Calu3 (cell line): ENCODE data around the gene MRM2. TPM values are rescaled to one million over a fixed set of nuclear protein-coding genes. Genes with fewer than 3 reads are reported as not detected.

Source experiments
- BruUV-seq: library from RNA; stranded (reverse); fragments of 400-500 nt; replicated peaks from 2 replicates; lab custom pipeline; 2021; lab: Mats Ljungman, UMichigan
- CTCF ChIA-PET: fragments of 300-600 bp; sonication (Branson Sonifier 250); formaldehyde crosslinking; loops from one replicate; lab custom pipeline; 2022; ENCODE audit warnings: antibody characterized with exemption; lab: Charles Lee
- DNase-seq: peaks from one replicate; pipeline ENCODE4 v3.0.0; 2022
- H3K27ac Mint-ChIP-seq: one replicate; pipeline ENCODE4 v1.8.0; 2022; ENCODE audit warnings: mixed read lengths; ENCODE audit not compliant: unreplicated experiment
- H3K27me3 Mint-ChIP-seq: one replicate; pipeline ENCODE4 v1.8.0; 2022; ENCODE audit warnings: mixed read lengths; ENCODE audit not compliant: unreplicated experiment
- H3K36me3 Mint-ChIP-seq: one replicate; pipeline ENCODE4 v1.8.0; 2022; ENCODE audit warnings: mild to moderate bottlenecking, moderate library complexity, mixed read lengths; ENCODE audit not compliant: insufficient read depth, unreplicated experiment
- H3K4me1 Mint-ChIP-seq: one replicate; pipeline ENCODE4 v1.8.0; 2022; ENCODE audit warnings: mild to moderate bottlenecking, low read depth, mixed read lengths; ENCODE audit not compliant: unreplicated experiment
- H3K4me3 Mint-ChIP-seq: one replicate; pipeline ENCODE4 v1.8.0; 2022; ENCODE audit warnings: mild to moderate bottlenecking, low read depth, moderate library complexity, mixed read lengths; ENCODE audit not compliant: unreplicated experiment
- H3K9me3 Mint-ChIP-seq: one replicate; pipeline ENCODE4 v1.8.0; 2022; ENCODE audit warnings: low read depth, mixed read lengths; ENCODE audit not compliant: unreplicated experiment
- CTCF ChIP-seq: fragments of 200-600 bp; IDR thresholded peaks from one replicate; pipeline ENCODE4 v1.8.0; 2022; ENCODE audit warnings: antibody characterized with exemption; ENCODE audit not compliant: unreplicated experiment
- intact Hi-C: fragments of 100-400 bp; cut with micrococcal nuclease; formaldehyde crosslinking; loops from one replicate; pipeline ENCODE4 v1.10.0; 2022; ENCODE audit not compliant: unreplicated experiment
- total RNA-seq: library from RNA; stranded (reverse); gene quantifications from 2 replicates; pipeline ENCODE4 v1.2.3, GENCODE V29; 2022

The MRM2 gene
- total RNA-seq, 1 experiment from 2014 or later, result 64.3 TPM

GRCh38 chr7:2254429-2255144 lies 12.6 kb upstream of the MRM2 start:
- Mint-ChIP-seq H3K4me3 (no peak overlapping the region), H3K4me1 (peaks cover 6% of the 10 kb centered on the region), H3K9me3 (no peaks in the 10 kb centered on the region), H3K36me3 (peaks cover 49% of the 10 kb centered on the region), H3K27ac (no peak overlapping the region), H3K27me3 (no peaks in the 10 kb centered on the region)
- no TSS peak for BruUV-seq
- no peak for TF ChIP-seq CTCF
- intact Hi-C loops, result no loop called here
- no peak for DNase-seq
- CTCF ChIA-PET, result no interaction called here

GRCh38 chr7:2253525-2254244 lies 11.7 kb upstream of the MRM2 start:
- no peaks in the 10 kb centered on the region for H3K27me3 Mint-ChIP-seq
- intact Hi-C loops, result no loop called here
- CTCF ChIA-PET, result no interaction called here
- DNase-seq, result no peak
- no peak overlapping the region for H3K27ac Mint-ChIP-seq
- BruUV-seq, result no TSS peak
- peaks cover 15% of the 10 kb centered on the region for H3K4me1 Mint-ChIP-seq
- no peak for TF ChIP-seq CTCF
- no peak overlapping the region for H3K4me3 Mint-ChIP-seq
- no peaks in the 10 kb centered on the region for H3K9me3 Mint-ChIP-seq
- peaks cover 53% of the 10 kb centered on the region for H3K36me3 Mint-ChIP-seq

- CTCF ChIA-PET, result no interaction called here
- intact Hi-C loops, result no loop called here
- no peaks in the 10 kb centered on the region for H3K9me3 Mint-ChIP-seq
- no peak for TF ChIP-seq CTCF
- H3K4me1 Mint-ChIP-seq, result peaks cover 22% of the 10 kb centered on the region
- BruUV-seq, result no TSS peak
- DNase-seq, result no peak
- H3K27ac Mint-ChIP-seq, result no peak overlapping the region
- peaks cover 49% of the 10 kb centered on the region for H3K36me3 Mint-ChIP-seq
- no peaks in the 10 kb centered on the region for H3K27me3 Mint-ChIP-seq
- H3K4me3 Mint-ChIP-seq, result no peak overlapping the region
Measured at GRCh38 chr7:2253021-2253420, 11.0 kb upstream of the MRM2 start.

- H3K9me3 Mint-ChIP-seq, result no peaks in the 10 kb centered on the region
- no peak for DNase-seq
- CTCF ChIA-PET, result interaction anchor here (0.7 to 1.4 kb wide), 2 partner anchors 9 to 10 kb away, joined by 3 to 4 read pairs; partner anchors contain the start of genes MRM2 and NUDT1
- intact Hi-C loops, result no loop called here
- no peak overlapping the region for H3K27ac Mint-ChIP-seq
- H3K36me3 Mint-ChIP-seq, result peaks cover 48% of the 10 kb centered on the region
- H3K4me1 Mint-ChIP-seq, result peaks cover 24% of the 10 kb centered on the region
- no peak overlapping the region for H3K4me3 Mint-ChIP-seq
- no peaks in the 10 kb centered on the region for H3K27me3 Mint-ChIP-seq
- no peak for TF ChIP-seq CTCF
- no TSS peak for BruUV-seq
Measured at GRCh38 chr7:2251841-2252771, 10.1 kb upstream of the MRM2 start.
